ENCODE data around the gene CREB5. TPM values are rescaled to one million over a fixed set of nuclear protein-coding genes. Genes with fewer than 3 reads are reported as not detected.

Gene CREB5
- total RNA-seq, 1 experiment from 2014 or later: 19.2 TPM

DNA sequence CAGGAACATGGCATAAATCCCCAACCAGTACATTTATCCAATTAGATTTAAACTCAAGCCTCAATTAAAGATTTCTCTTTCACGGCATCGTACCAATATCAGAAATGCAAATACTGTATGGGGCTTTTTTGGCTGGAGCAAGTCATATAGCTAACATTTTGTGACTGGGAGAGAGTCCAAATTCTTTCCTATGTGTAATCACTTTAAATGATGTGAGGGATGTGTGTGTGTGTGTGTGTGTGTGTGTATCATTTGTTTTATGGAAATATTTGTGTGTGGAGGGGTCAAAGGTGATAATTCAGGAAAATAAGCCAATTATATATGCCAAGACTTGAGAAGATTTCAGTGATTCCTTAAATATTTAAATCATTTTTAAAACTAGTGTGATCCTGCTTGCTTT, 349.2 kb downstream of the CREB5 start:
- Mint-ChIP-seq H3K27ac (ENCODE audit: unreplicated experiment) (no peak overlapping the region), H3K27me3 (ENCODE audit: unreplicated experiment) (no peaks in the 10 kb centered on the region), H3K36me3 (ENCODE audit: insufficient read depth, unreplicated experiment) (no peaks in the 10 kb centered on the region), H3K9me3 (ENCODE audit: low read depth, unreplicated experiment) (no peaks in the 10 kb centered on the region), H3K4me1 (ENCODE audit: low read depth, unreplicated experiment) (no peaks in the 10 kb centered on the region), H3K4me3 (ENCODE audit: low read depth, unreplicated experiment) (no peak overlapping the region)
- no peak for TF ChIP-seq CTCF (IDR thresholded peaks at IDR 0.05; ENCODE audit: unreplicated experiment)
- BruUV-seq (replicated peaks): no TSS peak
- intact Hi-C loops (cut with micrococcal nuclease; ENCODE audit: unreplicated experiment): no loop called here
- CTCF ChIA-PET: no interaction called here
- DNase-seq: no peak

GRCh38 chr7:28762651-28763050, 350.3 kb downstream of the CREB5 start:
- Mint-ChIP-seq H3K27ac (ENCODE audit: unreplicated experiment) (no peak overlapping the region), H3K9me3 (ENCODE audit: low read depth, unreplicated experiment) (no peaks in the 10 kb centered on the region), H3K4me3 (ENCODE audit: low read depth, unreplicated experiment) (no peak overlapping the region), H3K36me3 (ENCODE audit: insufficient read depth, unreplicated experiment) (no peaks in the 10 kb centered on the region), H3K27me3 (ENCODE audit: unreplicated experiment) (no peaks in the 10 kb centered on the region), H3K4me1 (ENCODE audit: low read depth, unreplicated experiment) (no peaks in the 10 kb centered on the region)
- intact Hi-C loops (cut with micrococcal nuclease; ENCODE audit: unreplicated experiment): no loop called here
- no TSS peak for BruUV-seq (replicated peaks)
- CTCF ChIA-PET: interaction anchor here (0.7 kb wide), 2 partner anchors 92 to 354 kb away, joined by 3 to 4 read pairs; no protein-coding TSS in a partner anchor
- DNase-seq: no peak
- TF ChIP-seq CTCF (IDR thresholded peaks at IDR 0.05; ENCODE audit: unreplicated experiment): no peak

DNA sequence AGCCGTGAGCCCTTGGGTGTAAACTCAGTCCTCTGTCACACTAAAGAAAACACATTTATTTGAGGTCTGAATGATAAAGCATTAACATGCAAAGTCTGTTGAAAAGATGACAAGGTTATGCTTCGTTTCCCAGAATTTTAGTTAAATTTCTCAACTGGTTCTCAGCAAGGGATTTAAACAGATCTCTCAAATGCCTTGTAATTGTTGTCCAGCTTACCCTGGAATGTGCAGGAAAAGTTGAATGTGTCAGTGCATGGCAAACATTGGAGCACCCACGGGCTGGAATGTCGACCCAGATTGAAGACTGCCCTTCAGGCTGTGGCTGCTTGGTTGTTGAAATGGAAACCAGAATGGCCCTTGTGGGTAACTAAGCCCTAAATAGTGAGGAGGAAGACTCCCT, 354.0 kb downstream of the CREB5 start:
- H3K27me3 Mint-ChIP-seq (ENCODE audit: unreplicated experiment): no peaks in the 10 kb centered on the region
- BruUV-seq (replicated peaks): no TSS peak
- no peak overlapping the region for H3K4me3 Mint-ChIP-seq (ENCODE audit: low read depth, unreplicated experiment)
- no peaks in the 10 kb centered on the region for H3K36me3 Mint-ChIP-seq (ENCODE audit: insufficient read depth, unreplicated experiment)
- H3K4me1 Mint-ChIP-seq (ENCODE audit: low read depth, unreplicated experiment): no peaks in the 10 kb centered on the region
- intact Hi-C loops (cut with micrococcal nuclease; ENCODE audit: unreplicated experiment): no loop called here
- no peak for TF ChIP-seq CTCF (IDR thresholded peaks at IDR 0.05; ENCODE audit: unreplicated experiment)
- DNase-seq: no peak
- CTCF ChIA-PET: no interaction called here
- no peak overlapping the region for H3K27ac Mint-ChIP-seq (ENCODE audit: unreplicated experiment)
- H3K9me3 Mint-ChIP-seq (ENCODE audit: low read depth, unreplicated experiment): no peaks in the 10 kb centered on the region

- Mint-ChIP-seq H3K9me3 (ENCODE audit: low read depth, unreplicated experiment) (no peaks in the 10 kb centered on the region), H3K4me3 (ENCODE audit: low read depth, unreplicated experiment) (no peak overlapping the region), H3K36me3 (ENCODE audit: insufficient read depth, unreplicated experiment) (no peaks in the 10 kb centered on the region), H3K27me3 (ENCODE audit: unreplicated experiment) (no peaks in the 10 kb centered on the region), H3K4me1 (ENCODE audit: low read depth, unreplicated experiment) (peaks cover 8% of the 10 kb centered on the region), H3K27ac (ENCODE audit: unreplicated experiment) (no peak overlapping the region)
- BruUV-seq (replicated peaks): no TSS peak
- intact Hi-C loops (cut with micrococcal nuclease; ENCODE audit: unreplicated experiment): no loop called here
- CTCF ChIA-PET: no interaction called here
- TF ChIP-seq CTCF (IDR thresholded peaks at IDR 0.05; ENCODE audit: unreplicated experiment): no peak
- no peak for DNase-seq
Observed at GRCh38 chr7:28767356-28767755, 355.0 kb downstream of the CREB5 start.

Data from Calu3 (cell line).